ENCODE results near the gene CD207.

The CD207 gene

DNA sequence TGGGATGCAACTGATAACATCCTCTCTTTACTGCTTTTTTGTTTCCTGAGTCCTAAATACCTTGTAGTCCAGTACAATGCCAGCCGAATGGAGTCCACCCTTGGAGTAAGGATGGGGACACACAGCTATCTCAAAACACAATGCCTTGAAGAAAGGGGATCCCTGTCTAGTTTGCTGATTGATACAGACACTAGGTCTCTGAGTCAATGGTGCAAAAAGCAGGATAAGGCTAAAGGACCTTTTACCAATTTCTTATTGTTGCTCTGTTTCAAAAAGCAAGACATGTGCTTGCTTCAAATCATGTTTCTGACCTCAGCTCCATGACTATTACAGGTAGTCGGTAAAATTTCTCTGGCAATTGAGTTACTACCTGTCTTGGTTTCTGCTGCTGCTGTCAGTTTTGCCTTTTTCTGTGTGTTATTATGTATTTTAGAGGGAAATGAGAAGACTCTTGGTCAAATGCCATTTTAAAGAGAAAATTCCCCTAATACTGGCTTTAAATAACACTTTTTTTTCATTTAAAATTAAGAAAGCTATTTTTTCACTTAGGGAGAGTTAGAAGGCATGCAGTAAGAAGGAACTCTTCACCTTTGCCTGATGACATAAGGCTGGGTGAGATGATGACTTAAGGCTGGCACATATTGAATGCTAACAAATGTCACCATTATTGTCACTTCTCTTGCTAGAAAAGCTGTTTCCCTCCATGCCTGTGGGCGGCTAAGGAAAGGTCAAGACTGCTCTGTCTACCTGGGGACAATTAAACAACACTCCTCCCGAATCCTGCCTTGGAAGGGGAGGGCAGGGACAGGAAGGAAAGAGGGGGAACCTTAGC is 40.2 kb downstream of the CD207 start:
- no peak for DNase-seq (ENCODE audit: low read depth in 4 of 4, low spot score in 1 of 4)

DNA sequence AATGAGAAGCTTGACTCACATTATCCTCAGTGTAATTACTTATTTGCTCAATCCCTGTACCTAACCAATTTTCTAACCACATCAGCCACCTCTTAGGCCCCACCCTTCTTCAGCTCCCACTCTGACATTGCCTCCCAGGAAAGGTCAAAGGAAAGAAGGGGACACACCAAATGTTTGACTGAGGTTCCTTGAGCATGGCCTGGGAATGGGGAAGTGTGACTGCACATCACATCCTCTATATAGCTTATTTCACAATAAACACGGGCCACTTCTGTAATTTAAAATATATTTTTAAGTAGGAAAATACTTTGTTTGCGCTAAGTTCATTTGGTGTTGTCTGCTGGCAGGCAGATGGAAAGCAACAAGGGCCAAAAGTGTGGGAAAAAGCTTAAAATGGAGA is 42.2 kb downstream of the CD207 start:
- DNase-seq (ENCODE audit: low read depth in 4 of 4, low spot score in 1 of 4), result no peak

DNA sequence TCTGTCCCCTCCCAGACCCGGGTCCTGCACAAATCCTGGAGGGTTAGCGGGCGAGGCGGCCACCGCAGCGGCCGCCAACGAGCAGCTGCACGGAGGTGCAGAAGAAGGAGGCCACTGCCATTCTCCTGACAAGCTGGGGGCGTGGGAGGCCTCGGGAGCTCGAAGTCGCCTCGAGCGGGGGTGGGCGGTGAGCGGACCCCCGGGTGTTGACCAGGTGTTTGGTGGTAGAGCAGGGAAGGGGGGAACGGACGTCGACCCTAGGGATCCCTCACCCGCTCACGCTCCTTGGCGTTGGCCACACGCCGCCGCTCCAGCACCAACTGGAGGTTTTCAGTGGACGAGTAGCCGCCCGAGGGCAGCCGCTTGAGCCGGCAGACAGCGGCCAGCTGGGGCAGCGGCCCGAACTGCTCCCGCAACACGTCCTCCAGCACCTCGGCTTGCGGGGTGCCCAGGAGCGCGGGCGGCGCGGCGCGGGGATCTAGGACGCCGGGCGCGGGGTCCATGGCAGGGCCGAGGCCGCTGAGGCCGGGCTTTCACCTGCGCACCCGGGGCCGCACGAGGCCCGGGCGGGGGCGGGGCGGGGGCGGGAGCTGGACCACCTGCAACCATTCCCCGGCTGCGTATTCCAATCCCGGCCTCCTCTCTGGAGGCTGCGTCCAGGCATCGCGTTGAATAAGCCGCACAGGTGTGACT is 45.3 kb downstream of the CD207 start, which contains the start of gene FIGLA:
TSS of gene FIGLA (minus strand) at position 508 of the 693 bp plus-strand sequence. CDS start at position 503, 5 bp downstream.
- no peak for DNase-seq (ENCODE audit: low read depth in 4 of 4, low spot score in 1 of 4)

DNA sequence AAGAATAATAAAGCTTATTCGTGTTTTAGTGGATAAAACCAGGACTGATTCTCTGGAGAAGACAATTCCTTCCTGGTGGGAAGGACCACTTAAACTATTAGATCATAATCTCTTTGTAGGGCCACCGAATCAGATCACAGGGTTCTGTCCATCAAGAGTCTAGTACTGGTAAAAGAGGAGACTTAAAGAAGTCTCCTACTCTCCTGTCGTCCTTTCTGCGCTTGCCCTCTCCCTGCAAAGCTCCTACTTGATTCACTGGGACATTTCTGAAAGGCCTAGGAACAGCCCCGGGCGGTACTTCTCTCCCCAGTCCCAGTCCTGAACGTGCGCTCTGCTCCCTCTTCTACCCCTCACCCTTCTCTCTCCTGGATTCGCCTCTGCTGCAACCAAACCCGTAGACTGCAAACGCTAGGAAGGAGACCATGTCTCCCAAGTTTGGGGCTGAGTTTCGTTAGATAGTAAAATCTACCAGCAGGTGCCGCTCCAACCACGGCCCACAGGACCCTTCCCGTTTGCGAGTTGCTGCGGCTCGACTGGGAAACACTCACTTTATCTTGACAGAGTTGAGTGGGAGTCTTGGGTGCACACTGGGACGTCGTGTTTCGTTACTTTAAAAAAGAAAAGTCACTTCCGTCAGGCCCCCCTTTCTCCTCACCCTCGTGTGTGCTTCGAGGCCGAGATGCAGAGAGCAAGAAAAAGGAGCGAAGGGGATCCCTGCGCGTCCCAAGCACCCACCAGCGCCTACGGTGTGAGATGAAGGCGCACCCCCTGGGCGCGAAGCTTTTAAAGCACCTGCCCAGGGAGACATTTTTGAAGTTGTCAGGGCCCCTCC is 46.1 kb downstream of the CD207 start:
- DNase-seq (ENCODE audit: low read depth in 4 of 4, low spot score in 1 of 4), result peak; percentile 38 to 62 (median 50)

DNA sequence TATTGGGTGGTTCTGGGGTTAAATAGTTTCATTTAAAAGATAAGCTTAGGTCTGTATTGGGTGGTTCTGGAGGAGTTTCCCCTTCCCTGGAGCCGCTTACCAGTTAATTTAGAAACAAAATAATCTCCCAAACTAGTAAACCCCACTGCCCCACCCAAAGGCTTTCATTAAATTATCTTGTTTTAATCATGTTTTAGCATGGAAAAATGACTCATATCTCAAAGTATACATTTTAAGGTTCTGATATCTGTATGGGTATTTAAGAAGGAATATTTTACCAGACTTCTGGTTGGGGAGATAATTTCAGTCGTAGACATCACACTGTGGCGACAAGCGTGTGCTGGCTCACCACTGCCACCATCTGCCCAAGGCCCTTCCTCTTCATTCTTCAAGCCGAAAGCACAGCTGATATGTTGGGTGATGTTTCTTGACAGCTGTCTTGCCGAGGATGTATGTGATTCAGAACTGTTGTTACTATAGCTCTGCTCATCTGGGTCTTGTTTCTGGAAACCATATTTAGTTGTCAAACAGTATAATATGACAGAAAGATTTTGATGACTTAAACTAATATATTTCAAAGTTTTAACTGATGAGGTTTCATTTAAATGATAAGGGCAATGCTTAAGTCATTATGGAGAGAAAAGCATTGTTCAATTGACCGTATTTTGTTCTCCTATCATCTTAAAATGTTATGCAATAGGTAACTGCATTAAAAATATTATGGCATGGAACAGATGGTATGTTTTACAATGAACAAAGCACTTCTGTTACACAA is 50.3 kb downstream of the CD207 start:
- DNase-seq (ENCODE audit: low read depth in 4 of 4, low spot score in 1 of 4), result peak in 2 of 4 experiments; percentile 15 to 17

DNA sequence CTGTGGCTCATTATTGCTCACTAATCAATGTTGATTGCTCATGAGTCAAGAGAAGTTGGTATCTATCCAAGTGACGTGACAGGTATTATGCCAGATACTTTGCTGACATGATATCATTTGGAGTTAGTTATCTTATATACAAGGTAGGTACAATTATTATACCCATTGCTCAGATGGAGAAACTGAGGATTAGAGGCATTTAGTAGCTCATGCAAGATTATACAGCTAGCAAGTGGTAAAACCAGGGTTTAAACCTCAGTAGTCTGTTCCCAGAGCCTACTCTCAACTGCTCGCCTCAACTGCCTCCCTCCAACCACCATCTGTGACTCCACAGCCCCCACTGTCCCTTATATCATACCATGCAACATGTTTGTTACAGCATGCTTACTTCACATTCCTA is 51.3 kb downstream of the CD207 start:
- DNase-seq (ENCODE audit: low read depth in 4 of 4, low spot score in 1 of 4), result no peak
